Neural progenitor cell (in vitro differentiated cells): ENCODE results near the gene CDH2. TPM values are rescaled to one million over a fixed set of nuclear protein-coding genes. Genes with fewer than 3 reads are reported as not detected.

Experiments used
- DNase-seq: peaks from one replicate; pipeline ENCODE4 v3.0.0-alpha.2; 2016; ENCODE audit warnings: low spot score
- H2AFZ ChIP-seq: fragments of 200-600 bp; sonication (generic); replicated peaks from 2 replicates; pipeline ENCODE4 v1.6.1; 2016; ENCODE audit warnings: antibody characterized with exemption
- H3F3A ChIP-seq: fragments of 200-600 bp; sonication (generic); 2 replicates; pipeline ENCODE4 v1.6.1; 2016; ENCODE audit warnings: antibody characterized with exemption, low read depth
- H3K27ac ChIP-seq: fragments of 200-600 bp; sonication (generic); 2 replicates; pipeline ENCODE4 v1.5.1; 2016; ENCODE audit warnings: mild to moderate bottlenecking
- H3K27me3 ChIP-seq: fragments of 200-600 bp; sonication (generic); 2 replicates; pipeline ENCODE4 v1.6.1; 2016; ENCODE audit warnings: mild to moderate bottlenecking, moderate library complexity
- H3K36me3 ChIP-seq: fragments of 200-600 bp; sonication (generic); 2 replicates; pipeline ENCODE4 v1.5.1; 2016
- H3K4me1 ChIP-seq: fragments of 200-600 bp; sonication (generic); 2 replicates; pipeline ENCODE4 v1.6.1; 2016; ENCODE audit warnings: mixed run types
- H3K4me2 ChIP-seq: fragments of 200-600 bp; sonication (generic); 2 replicates; pipeline ENCODE4 v1.6.1; 2016
- H3K4me3 ChIP-seq: fragments of 200-600 bp; sonication (generic); 2 replicates; pipeline ENCODE4 v1.5.1; 2016
- H3K79me2 ChIP-seq: fragments of 200-600 bp; sonication (generic); 2 replicates; pipeline ENCODE4 v1.6.1; 2016; ENCODE audit warnings: low read depth
- H3K9ac ChIP-seq: fragments of 200-600 bp; sonication (generic); 2 replicates; pipeline ENCODE4 v1.6.1; 2016
- H3K9me3 ChIP-seq: fragments of 200-600 bp; sonication (generic); 2 replicates; pipeline ENCODE4 v1.5.1; 2016; ENCODE audit warnings: low read depth
- H4K20me1 ChIP-seq: fragments of 200-600 bp; sonication (generic); 2 replicates; pipeline ENCODE4 v1.6.1; 2016; ENCODE audit warnings: low read depth
- H3K27ac Mint-ChIP-seq: 3 replicates; pipeline ENCODE4 v1.8.0; 2021; ENCODE audit warnings: mixed read lengths
- H3K27me3 Mint-ChIP-seq: 2 replicates; pipeline ENCODE4 v1.8.0; 2022; ENCODE audit warnings: low read depth, mild to moderate bottlenecking, inconsistent platforms, moderate library complexity, mixed read lengths; ENCODE audit not compliant: insufficient read depth
- H3K36me3 Mint-ChIP-seq: 3 replicates; pipeline ENCODE4 v1.8.0; 2021; ENCODE audit warnings: mixed read lengths
- H3K4me1 Mint-ChIP-seq: 3 replicates; pipeline ENCODE4 v1.8.0; 2021; ENCODE audit warnings: mixed read lengths
- H3K4me3 Mint-ChIP-seq: 3 replicates; pipeline ENCODE4 v1.8.0; 2021; ENCODE audit warnings: mild to moderate bottlenecking, moderate library complexity, mixed read lengths
- H3K9me3 Mint-ChIP-seq: 3 replicates; pipeline ENCODE4 v1.8.0; 2020; ENCODE audit warnings: mixed read lengths
- EZH2 ChIP-seq: fragments of 200-600 bp; sonication (generic); IDR thresholded peaks from 2 replicates; pipeline ENCODE4 v1.6.1; 2017; ENCODE audit warnings: antibody characterized with exemption, mild to moderate bottlenecking, moderate library complexity
- EZH2phosphoT487 ChIP-seq: fragments of 200-600 bp; sonication (generic); IDR thresholded peaks from 2 replicates; pipeline ENCODE4 v1.6.1; 2017; ENCODE audit warnings: antibody characterized with exemption
- total RNA-seq: library from RNA; depleted of rRNA; stranded (reverse); fragments of >200 nt; gene quantifications from 2 replicates; pipeline ENCODE4 v1.2.3, GENCODE V29; 2015; ENCODE audit warnings: low replicate concordance
- TF ChIP-seq, protein P1 (sequence below): fragments of 200-600 bp; sonication (generic); IDR thresholded peaks from 2 replicates; pipeline ENCODE4 v1.5.1; 2017; ENCODE audit warnings: antibody characterized with exemption, mild to moderate bottlenecking

The CDH2 gene
- total RNA-seq, 1 donor from 2014 or later, result 459 TPM

DNA sequence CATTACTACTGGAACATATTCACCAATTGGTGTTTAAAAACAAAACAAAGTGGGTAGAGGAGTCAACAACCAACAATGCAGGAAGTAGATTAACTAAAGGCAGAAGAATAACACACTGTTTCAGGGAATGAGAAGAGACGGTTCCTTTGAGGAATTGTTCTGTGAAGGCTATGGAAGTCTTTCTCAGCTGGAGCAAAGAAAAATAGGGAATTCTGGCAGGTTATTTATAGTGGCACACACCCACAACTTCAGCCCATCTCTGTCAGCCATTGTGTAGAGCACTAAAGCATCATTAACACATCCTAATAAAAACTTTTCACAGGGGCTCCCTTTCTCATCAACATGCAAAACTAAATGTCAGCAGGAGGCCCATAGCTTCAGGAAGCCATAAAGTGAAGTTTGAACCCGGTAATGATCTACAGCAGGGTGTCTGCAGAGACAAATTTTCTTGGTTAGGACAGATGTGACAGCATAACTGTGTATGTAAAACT, 113.6 kb downstream of the CDH2 start:
- Histone ChIP-seq H3K4me3 (no peak overlapping the region), H4K20me1 (peaks cover 81% of the 10 kb centered on the region), H2AFZ (no peak overlapping the region), H3K36me3 (peaks cover 5% of the 10 kb centered on the region), H3K27ac (peak overlapping the region; percentile 16), H3K4me2 (peak overlapping the region; percentile 57), H3K9ac (no peak overlapping the region), H3K4me1 (peaks cover 39% of the 10 kb centered on the region), H3K79me2 (peaks cover 100% of the 10 kb centered on the region), H3K27me3 (no peaks in the 10 kb centered on the region), H3F3A (peaks cover 25% of the 10 kb centered on the region), H3K9me3 (no peaks in the 10 kb centered on the region)
- Mint-ChIP-seq H3K9me3 (peaks cover 44% of the 10 kb centered on the region), H3K4me1 (peaks cover 35% of the 10 kb centered on the region), H3K27me3 (peaks cover 8% of the 10 kb centered on the region), H3K36me3 (peaks cover 64% of the 10 kb centered on the region), H3K4me3 (no peak overlapping the region), H3K27ac (peak overlapping the region; percentile 26)
- no peak for TF ChIP-seq EZH2
- TF ChIP-seq EZH2phosphoT487, result no peak
- TF ChIP-seq, protein P1, sequence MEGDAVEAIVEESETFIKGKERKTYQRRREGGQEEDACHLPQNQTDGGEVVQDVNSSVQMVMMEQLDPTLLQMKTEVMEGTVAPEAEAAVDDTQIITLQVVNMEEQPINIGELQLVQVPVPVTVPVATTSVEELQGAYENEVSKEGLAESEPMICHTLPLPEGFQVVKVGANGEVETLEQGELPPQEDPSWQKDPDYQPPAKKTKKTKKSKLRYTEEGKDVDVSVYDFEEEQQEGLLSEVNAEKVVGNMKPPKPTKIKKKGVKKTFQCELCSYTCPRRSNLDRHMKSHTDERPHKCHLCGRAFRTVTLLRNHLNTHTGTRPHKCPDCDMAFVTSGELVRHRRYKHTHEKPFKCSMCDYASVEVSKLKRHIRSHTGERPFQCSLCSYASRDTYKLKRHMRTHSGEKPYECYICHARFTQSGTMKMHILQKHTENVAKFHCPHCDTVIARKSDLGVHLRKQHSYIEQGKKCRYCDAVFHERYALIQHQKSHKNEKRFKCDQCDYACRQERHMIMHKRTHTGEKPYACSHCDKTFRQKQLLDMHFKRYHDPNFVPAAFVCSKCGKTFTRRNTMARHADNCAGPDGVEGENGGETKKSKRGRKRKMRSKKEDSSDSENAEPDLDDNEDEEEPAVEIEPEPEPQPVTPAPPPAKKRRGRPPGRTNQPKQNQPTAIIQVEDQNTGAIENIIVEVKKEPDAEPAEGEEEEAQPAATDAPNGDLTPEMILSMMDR, result no peak
- DNase-seq, result no peak

DNA sequence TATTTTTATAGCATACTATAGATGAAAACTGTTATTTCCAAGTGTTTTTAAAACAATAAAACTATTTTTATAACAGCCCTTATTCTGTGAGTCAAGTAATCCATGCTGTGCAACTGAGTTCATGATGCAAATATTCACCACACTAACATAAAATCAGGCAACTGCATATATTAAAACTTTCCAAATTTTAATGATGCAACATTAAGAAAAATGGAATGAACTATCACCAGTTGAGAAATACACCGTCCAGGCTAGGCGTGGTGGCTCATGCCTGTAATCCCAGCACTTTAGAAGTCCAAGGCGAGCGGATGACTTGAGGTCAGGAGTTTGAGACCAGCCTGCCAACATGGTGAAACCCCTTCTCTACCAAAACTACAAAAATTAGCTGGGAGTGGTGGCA, 114.5 kb downstream of the CDH2 start:
- no peak overlapping the region for H3K4me2 ChIP-seq

DNA sequence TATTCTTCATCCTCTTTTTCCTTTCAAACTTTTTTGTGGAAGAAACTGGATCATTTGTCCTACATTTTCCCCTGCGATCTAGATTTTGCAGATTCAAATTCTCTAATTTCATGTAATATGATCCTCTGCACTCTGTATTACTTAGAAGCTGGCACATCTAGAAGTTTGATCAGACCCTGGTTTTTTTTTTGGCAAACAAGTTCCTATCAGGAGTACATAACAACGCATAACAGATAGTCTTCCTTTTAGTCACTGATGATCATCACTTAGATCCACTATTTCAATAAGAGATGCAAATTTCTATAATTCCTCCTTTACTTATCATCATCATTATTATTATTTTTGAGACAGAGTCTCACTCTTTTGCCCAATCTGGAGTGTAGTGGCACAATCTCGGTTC, 117.1 kb downstream of the CDH2 start:
- H3K27me3 ChIP-seq, result no peaks in the 10 kb centered on the region
- no peak overlapping the region for H3K27ac ChIP-seq
- H3K4me3 ChIP-seq, result no peak overlapping the region
- H3K9ac ChIP-seq, result no peak overlapping the region
- no peak for TF ChIP-seq EZH2phosphoT487
- no peak for TF ChIP-seq EZH2
- TF ChIP-seq, protein P1, result no peak
- peaks cover 54% of the 10 kb centered on the region for H3K9me3 Mint-ChIP-seq
- no peaks in the 10 kb centered on the region for H3K36me3 ChIP-seq
- DNase-seq, result no peak
- H3K27me3 Mint-ChIP-seq, result peaks cover 5% of the 10 kb centered on the region
- peaks cover 100% of the 10 kb centered on the region for H3K79me2 ChIP-seq
- H3K4me2 ChIP-seq, result no peak overlapping the region
- no peak overlapping the region for H2AFZ ChIP-seq
- H3K4me1 ChIP-seq, result peaks cover 26% of the 10 kb centered on the region
- no peak overlapping the region for H3K4me3 Mint-ChIP-seq
- H3K9me3 ChIP-seq, result no peaks in the 10 kb centered on the region
- H3K4me1 Mint-ChIP-seq, result peaks cover 16% of the 10 kb centered on the region
- peaks cover 3% of the 10 kb centered on the region for H3F3A ChIP-seq
- H3K36me3 Mint-ChIP-seq, result peaks cover 68% of the 10 kb centered on the region
- no peak overlapping the region for H3K27ac Mint-ChIP-seq
- H4K20me1 ChIP-seq, result peaks cover 54% of the 10 kb centered on the region

More for the DNA sequence above, 114.5 kb downstream of the CDH2 start:
- Histone ChIP-seq H3K9ac (no peak overlapping the region), H3K79me2 (peaks cover 100% of the 10 kb centered on the region), H3K36me3 (peaks cover 1% of the 10 kb centered on the region), H3K27ac (no peak overlapping the region), H3K4me3 (no peak overlapping the region), H3K27me3 (no peaks in the 10 kb centered on the region), H3K4me1 (peaks cover 39% of the 10 kb centered on the region), H3F3A (peaks cover 23% of the 10 kb centered on the region), H3K9me3 (no peaks in the 10 kb centered on the region), H2AFZ (no peak overlapping the region), H4K20me1 (peaks cover 73% of the 10 kb centered on the region)
- DNase-seq, result no peak
- Mint-ChIP-seq H3K36me3 (peaks cover 62% of the 10 kb centered on the region), H3K4me1 (peaks cover 35% of the 10 kb centered on the region), H3K27me3 (peaks cover 8% of the 10 kb centered on the region), H3K9me3 (peaks cover 46% of the 10 kb centered on the region), H3K4me3 (no peak overlapping the region), H3K27ac (no peak overlapping the region)
- no peak for TF ChIP-seq EZH2phosphoT487
- TF ChIP-seq, protein P1, result no peak
- TF ChIP-seq EZH2, result no peak
